Neuronal stem cell (in vitro differentiated cells): ENCODE results near the gene ZXDC.
A peak's percentile ranks its signal among the peaks of the same experiment; 100 is the strongest.

Source experiments
- DNase-seq: peaks from one replicate; pipeline ENCODE4 v3.0.0-alpha.2; 2013; ENCODE audit warnings: low spot score
- H2AFZ ChIP-seq: one replicate; pipeline ENCODE4 v1.6.1; 2013; ENCODE audit warnings: mild to moderate bottlenecking, low read length, inconsistent platforms
- H2AK5ac ChIP-seq: 2 replicates; pipeline ENCODE4 v1.6.1; 2013; ENCODE audit warnings: low read depth, mild to moderate bottlenecking, inconsistent platforms, low read length, moderate library complexity, mixed read lengths
- H2BK120ac ChIP-seq: 2 replicates; pipeline ENCODE4 v1.6.1; 2013; ENCODE audit warnings: low read depth, mild to moderate bottlenecking, inconsistent platforms, low read length, moderate library complexity, mixed read lengths
- H2BK12ac ChIP-seq: one replicate; pipeline ENCODE4 v1.6.1; 2013; ENCODE audit warnings: low read length, inconsistent platforms
- H2BK15ac ChIP-seq: 2 replicates; pipeline ENCODE4 v1.6.1; 2013; ENCODE audit warnings: mild to moderate bottlenecking, low read length, inconsistent platforms, mixed read lengths
- H2BK5ac ChIP-seq: one replicate; pipeline ENCODE4 v1.6.1; 2013; ENCODE audit warnings: inconsistent platforms, mild to moderate bottlenecking, low read length, moderate library complexity
- H3K14ac ChIP-seq: one replicate; pipeline ENCODE4 v1.6.1; 2013; ENCODE audit warnings: low read length, inconsistent platforms
- H3K18ac ChIP-seq: 2 replicates; pipeline ENCODE4 v1.6.1; 2013; ENCODE audit warnings: low read length, inconsistent platforms
- H3K23ac ChIP-seq: 2 replicates; pipeline ENCODE4 v1.6.1; 2013; ENCODE audit warnings: low read depth, mild to moderate bottlenecking, mixed read lengths, low read length, inconsistent platforms; ENCODE audit not compliant: poor library complexity
- H3K27ac ChIP-seq: replicated peaks from 3 replicates; pipeline ENCODE4 v1.5.1; 2013; ENCODE audit warnings: low read length, inconsistent platforms
- H3K27me3 ChIP-seq, 3 experiments: 2 replicates each; pipeline ENCODE4 v1.6.1; 2013; ENCODE audit warnings: low read length in 3 of 3, mild to moderate bottlenecking in 2 of 3, inconsistent platforms in 1 of 3, low read depth in 1 of 3, mixed read lengths in 1 of 3, moderate library complexity in 1 of 3; ENCODE audit not compliant: control insufficient read depth in 3 of 3, insufficient read depth in 3 of 3
- H3K36me3 ChIP-seq, 2 donors: replicated peaks in 1 of 2; 2 replicates each; pipeline ENCODE4 v1.6.1; 2013; ENCODE audit warnings: low read length in 2 of 2; ENCODE audit not compliant: control insufficient read depth in 2 of 2, insufficient read depth in 2 of 2
- H3K4ac ChIP-seq: 2 replicates; pipeline ENCODE4 v1.6.1; 2013; ENCODE audit warnings: inconsistent platforms, mild to moderate bottlenecking, low read length, moderate library complexity
- H3K4me1 ChIP-seq, 2 donors: 1 replicate in 1 of 2; 2 replicates in 1 of 2; pipeline ENCODE4 v1.6.1; 2013; ENCODE audit warnings: low read length in 2 of 2, low read depth in 1 of 2; ENCODE audit not compliant: control insufficient read depth in 2 of 2, insufficient read depth in 1 of 2
- H3K4me2 ChIP-seq: one replicate; pipeline ENCODE4 v1.6.1; 2013; ENCODE audit warnings: mild to moderate bottlenecking, low read length, inconsistent platforms; ENCODE audit not compliant: insufficient read depth, poor library complexity, severe bottlenecking
- H3K4me3 ChIP-seq, 2 donors: 2 replicates each; pipeline ENCODE4 v1.5.1; 2013; ENCODE audit warnings: low read length in 2 of 2, mild to moderate bottlenecking in 2 of 2, inconsistent platforms in 1 of 2, moderate library complexity in 1 of 2
- H3K79me1 ChIP-seq: one replicate; pipeline ENCODE4 v1.6.1; 2013; ENCODE audit warnings: low read depth, mild to moderate bottlenecking, inconsistent platforms, low read length, moderate library complexity
- H3K9ac ChIP-seq: one replicate; pipeline ENCODE4 v1.6.1; 2013; ENCODE audit warnings: mild to moderate bottlenecking, low read depth, low read length, inconsistent platforms; ENCODE audit not compliant: poor library complexity
- H3K9me3 ChIP-seq, 2 donors: replicated peaks in 1 of 2; 2 replicates each; pipeline versions ENCODE3 to v1.6.1; 2013; ENCODE audit warnings: low read length in 2 of 2, mild to moderate bottlenecking in 2 of 2, inconsistent platforms in 1 of 2, low read depth in 1 of 2, mixed read lengths in 1 of 2, moderate library complexity in 1 of 2; ENCODE audit not compliant: control insufficient read depth in 2 of 2, insufficient read depth in 1 of 2
- H4K8ac ChIP-seq: one replicate; pipeline ENCODE4 v1.6.1; 2013; ENCODE audit warnings: low read depth, mild to moderate bottlenecking, inconsistent platforms, low read length, moderate library complexity
- H4K91ac ChIP-seq: one replicate; pipeline ENCODE4 v1.6.1; 2013; ENCODE audit warnings: low read length, low read depth, mild to moderate bottlenecking, inconsistent platforms; ENCODE audit not compliant: poor library complexity
- WGBS, 2 donors: extraction: QIAGEN DNeasy Blood & Tissue Kit; methylation state at CpG; one replicate each; pipeline ENCODE4 v1.1.7; 2013; ENCODE audit warnings: missing lambda C conversion rate in 2 of 2, mixed read lengths in 1 of 2; ENCODE audit not compliant: insufficient read length in 2 of 2, insufficient replicate concordance in 1 of 2; ENCODE audit errors: extremely low coverage in 2 of 2; 5-methylcytosine and 5-hydroxymethylcytosine counted together

ZXDC gene

DNA sequence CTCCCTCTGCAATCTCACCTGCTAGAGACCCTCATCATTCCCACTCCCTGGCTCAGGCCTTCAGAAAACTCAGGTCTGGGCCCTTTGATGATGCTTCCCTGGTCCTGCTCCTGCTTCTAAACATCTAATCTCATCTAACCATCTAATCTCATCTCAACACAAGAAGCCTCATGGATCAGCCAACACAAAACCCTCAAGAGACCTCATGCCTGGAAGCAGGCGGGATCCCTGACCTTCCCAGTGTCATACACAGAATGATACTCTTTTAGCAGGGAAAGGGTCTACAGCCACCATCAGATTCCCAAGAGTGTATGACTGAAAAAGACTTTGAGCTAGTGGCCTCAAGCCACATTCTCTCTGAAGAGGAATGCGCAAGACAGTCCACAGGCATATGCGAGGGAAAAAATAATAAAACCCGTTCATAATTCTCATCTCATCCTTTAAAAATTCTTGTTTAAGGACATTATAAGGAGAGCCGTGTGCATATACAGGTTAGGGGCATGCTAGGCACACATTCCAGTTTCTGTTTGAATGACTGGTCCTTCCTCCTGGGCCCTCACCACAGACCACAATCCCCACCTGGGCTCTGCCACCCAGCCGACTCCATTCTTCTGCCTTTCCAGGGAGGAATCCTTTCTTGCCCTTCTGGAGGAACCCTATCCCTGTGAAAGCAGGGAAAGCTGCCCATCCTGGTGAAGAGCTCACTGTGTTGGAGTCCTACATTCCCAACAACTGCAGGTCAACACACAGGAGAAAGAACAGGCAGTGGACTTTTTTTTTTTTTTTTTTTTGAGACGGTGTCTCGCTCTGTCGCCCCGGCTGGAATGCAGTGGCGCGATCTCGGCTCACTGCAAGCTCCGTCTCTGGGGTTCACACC lies 2.2 kb downstream of the ZXDC start:
- Histone ChIP-seq H3K4me3 (peak overlapping the region in 1 of 2 donors; percentile 3), H3K27me3 (peaks cover 0 to 4% (median 0%) of the 10 kb centered on the region in 3 experiments), H2AFZ (no peak overlapping the region), H4K91ac (no peak overlapping the region), H2BK5ac (no peak overlapping the region), H4K8ac (no peak overlapping the region), H3K18ac (no peak overlapping the region), H3K4me1 (peaks cover 20 to 21% of the 10 kb centered on the region in 2 donors), H3K27ac (no peak overlapping the region), H3K14ac (peak overlapping the region; percentile 58), H3K23ac (no peak overlapping the region), H2AK5ac (no peak overlapping the region), H3K9ac (no peak overlapping the region), H3K36me3 (peaks cover 29 to 52% of the 10 kb centered on the region in 2 donors), H2BK120ac (no peak overlapping the region), H2BK12ac (no peak overlapping the region), H3K4ac (no peak overlapping the region), H3K9me3 (no peaks in the 10 kb centered on the region), H3K79me1 (peaks cover 15% of the 10 kb centered on the region), H3K4me2 (peak overlapping the region; percentile 29), H2BK15ac (no peak overlapping the region)
- WGBS, 2 donors, result no CpG with 5 or more reads among the region's 14 CpGs
- DNase-seq, result no peak

DNA sequence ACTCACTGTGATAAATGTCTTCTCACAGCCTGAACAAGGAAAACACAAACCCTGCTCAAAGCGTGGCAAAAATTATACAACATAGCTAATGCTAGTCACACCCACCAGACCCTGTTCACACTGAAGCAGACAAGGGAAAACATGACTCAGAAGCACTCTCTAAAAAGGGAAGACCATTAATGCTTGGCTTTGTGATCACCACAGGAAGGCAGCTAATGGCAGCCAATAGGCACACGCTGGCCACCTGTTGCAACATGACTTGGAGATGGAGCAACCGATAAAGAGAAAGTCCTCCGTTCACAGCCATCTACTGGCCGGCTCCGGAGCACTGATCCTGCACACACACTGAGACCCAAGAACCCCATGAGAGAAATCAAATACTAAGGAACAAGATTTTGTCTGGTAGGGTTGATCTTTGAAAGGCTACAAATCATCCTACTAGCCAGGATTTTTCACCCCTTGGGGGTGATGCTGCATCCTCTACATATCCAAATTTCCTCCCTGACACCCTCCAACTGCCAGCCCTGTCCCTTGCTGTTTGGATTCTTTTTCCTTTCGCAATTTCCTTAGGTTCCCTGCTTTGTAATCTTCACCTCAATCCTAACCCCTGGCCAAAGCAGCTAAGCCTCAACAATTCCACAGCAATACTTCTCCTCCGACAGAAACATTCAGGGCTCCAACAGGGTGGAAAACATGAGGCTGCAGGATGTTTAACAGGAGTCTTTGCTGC lies 3.2 kb downstream of the ZXDC start:
- Histone ChIP-seq H3K4me1 (peaks cover 18 to 20% of the 10 kb centered on the region in 2 donors), H3K4me2 (no peak overlapping the region), H2AK5ac (no peak overlapping the region), H3K9ac (no peak overlapping the region), H3K79me1 (peaks cover 23% of the 10 kb centered on the region), H3K14ac (no peak overlapping the region), H4K91ac (no peak overlapping the region), H3K27me3 (peaks cover 0 to 4% (median 0%) of the 10 kb centered on the region in 3 experiments), H2BK120ac (no peak overlapping the region), H2BK12ac (no peak overlapping the region), H3K27ac (no peak overlapping the region), H3K4ac (no peak overlapping the region), H2AFZ (no peak overlapping the region), H3K18ac (no peak overlapping the region), H4K8ac (no peak overlapping the region), H2BK5ac (no peak overlapping the region), H3K36me3 (peaks cover 37 to 63% of the 10 kb centered on the region in 2 donors), H2BK15ac (no peak overlapping the region), H3K9me3 (no peaks in the 10 kb centered on the region), H3K4me3 (no peak overlapping the region), H3K23ac (no peak overlapping the region)
- no CpG with 5 or more reads among the region's 8 CpGs for WGBS, 2 donors
- DNase-seq, result no peak

DNA sequence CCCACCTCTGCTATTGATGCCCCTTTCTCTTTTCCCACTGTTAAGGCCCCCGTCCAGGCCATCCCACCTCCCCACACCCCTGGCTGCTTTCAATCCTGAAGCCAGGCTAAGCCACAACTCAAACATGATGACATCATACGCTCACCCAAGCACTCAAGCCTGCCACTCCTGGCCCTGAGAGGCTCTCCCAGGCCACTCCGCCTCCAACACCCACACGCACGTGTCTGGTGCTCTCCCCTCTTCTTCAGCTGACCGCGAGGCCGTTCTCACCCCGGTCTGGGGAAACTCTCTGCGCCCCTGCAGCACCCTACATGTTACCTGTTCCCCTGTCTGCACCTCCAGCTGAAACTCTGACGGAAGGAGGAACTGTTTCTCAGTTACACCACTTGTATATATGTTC lies 6.2 kb downstream of the ZXDC start:
- Histone ChIP-seq H3K4ac (no peak overlapping the region), H4K91ac (no peak overlapping the region)

More for the DNA sequence above, 6.2 kb downstream of the ZXDC start:
- Histone ChIP-seq H3K18ac (no peak overlapping the region), H3K4me1 (peaks cover 12 to 19% of the 10 kb centered on the region in 2 donors), H3K23ac (peak overlapping the region; percentile 26), H3K9me3 (no peaks in the 10 kb centered on the region), H3K27ac (no peak overlapping the region), H2BK120ac (peak overlapping the region; percentile 22), H2AFZ (no peak overlapping the region), H3K9ac (no peak overlapping the region), H3K14ac (peak overlapping the region; percentile 21), H2BK5ac (no peak overlapping the region), H2BK12ac (no peak overlapping the region), H4K8ac (no peak overlapping the region), H2BK15ac (no peak overlapping the region), H2AK5ac (no peak overlapping the region), H3K4me3 (no peak overlapping the region), H3K4me2 (no peak overlapping the region), H3K27me3 (no peaks in the 10 kb centered on the region), H3K79me1 (peaks cover 26% of the 10 kb centered on the region), H3K36me3 (peaks cover 62 to 93% of the 10 kb centered on the region in 2 donors)
- no peak for DNase-seq
- WGBS, 2 donors, result no CpG with 5 or more reads among the region's 11 CpGs
